Measurements from ENCODE around the gene ANXA4. TPM values are rescaled to one million over a fixed set of nuclear protein-coding genes. Genes with fewer than 3 reads are reported as not detected.
A peak's percentile ranks its signal among the peaks of the same experiment; 100 is the strongest.

ANXA4 gene
- total RNA-seq (10 to 100 TPM; 19.8 to 61.4 TPM), polyA plus RNA-seq (ENCODE audit: insufficient read length in 2 of 2) (10 to 100 TPM; 19.5 to 25.4 TPM)
- long read RNA-seq, donor 1, transcript ANXA4-201 (13 exons, 2,799 nt) = major isoform, 5 of 5 reads
- long read RNA-seq, donor 1, partial matches to known transcripts = 0 of 5 reads
- long read RNA-seq, donor 1, other reads (novel, unspliced or antisense) = 0 of 5 reads
- long read RNA-seq, donor 2, partial matches to known transcripts = 5 of 8 reads
- long read RNA-seq, donor 2, other reads (novel, unspliced or antisense) = 0 of 8 reads
- long read RNA-seq, donor 3, partial matches to known transcripts = 0 of 2 reads
- long read RNA-seq, donor 3, other reads (novel, unspliced or antisense) = 0 of 2 reads
- long read RNA-seq, donor 4, transcript ANXA4-201 (13 exons, 2,799 nt) = major isoform, 13 of 29 reads
- long read RNA-seq, donor 4, partial matches to known transcripts = 14 of 29 reads
- long read RNA-seq, donor 4, other reads (novel, unspliced or antisense) = 0 of 29 reads

DNA sequence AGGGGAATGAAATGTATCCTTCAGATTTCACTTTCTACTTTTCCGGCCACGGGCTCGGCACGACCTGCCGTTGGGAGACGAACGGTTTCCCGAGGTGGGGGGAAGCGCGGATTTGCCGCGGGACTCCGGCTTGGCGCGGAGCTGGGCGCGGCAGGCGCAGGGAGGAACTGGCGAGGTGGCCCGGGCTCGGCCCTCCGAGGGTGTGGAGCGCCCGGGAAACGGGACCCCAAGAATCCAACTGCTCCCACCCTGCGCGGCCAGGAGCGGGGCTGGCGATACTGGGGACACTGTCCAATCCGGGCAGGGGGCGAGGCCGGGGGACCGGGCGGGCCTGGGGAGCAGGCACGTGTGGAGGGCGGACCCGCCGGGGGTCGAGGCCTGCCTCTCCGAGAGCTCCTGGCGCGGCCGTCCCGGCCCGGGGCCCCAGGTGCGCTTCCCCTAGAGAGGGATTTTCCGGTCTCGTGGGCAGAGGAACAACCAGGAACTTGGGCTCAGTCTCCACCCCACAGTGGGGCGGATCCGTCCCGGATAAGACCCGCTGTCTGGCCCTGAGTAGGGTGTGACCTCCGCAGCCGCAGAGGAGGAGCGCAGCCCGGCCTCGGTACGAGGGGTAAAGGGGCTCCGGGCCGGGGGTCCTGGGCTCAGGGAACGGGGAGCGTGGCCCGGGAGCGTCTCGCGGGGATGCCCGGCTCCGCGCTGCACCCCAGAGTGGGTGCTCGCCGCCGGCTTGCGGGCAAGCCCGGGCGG lies at the start of gene ANXA4:
TSS of gene ANXA4 (plus strand) at position 560 of the 747 bp plus-strand sequence. CDS start 39,432 bp downstream, outside the sequence.
- Histone ChIP-seq H3K4me3 (ENCODE audit: low read depth, low read length) (peak within 1 kb of the TSS; percentile 68), H3K36me3 (ENCODE audit: control insufficient read depth, insufficient read depth, low read length) (no peaks in the 10 kb centered on the region), H3K27ac (ENCODE audit: low read depth, low read length) (peak within 1 kb of the TSS; percentile 78), H3K27me3 (ENCODE audit: control insufficient read depth, insufficient read depth, low read length) (peaks cover 16% of the 10 kb centered on the region), H3K9me3 (ENCODE audit: control insufficient read depth, insufficient read depth, low read length) (no peaks in the 10 kb centered on the region), H3K4me1 (ENCODE audit: control insufficient read depth, insufficient read depth, low read length) (peaks cover 19% of the 10 kb centered on the region)
- DNase-seq (ENCODE audit: low read depth in 4 of 6, low spot score in 6 of 6) = peak in 3 of 6 donors; percentile 11 to 65 (median 18)
- WGBS (ENCODE audit: insufficient coverage) = under 1% methylated on average over 74 of the region's 75 CpGs

DNA sequence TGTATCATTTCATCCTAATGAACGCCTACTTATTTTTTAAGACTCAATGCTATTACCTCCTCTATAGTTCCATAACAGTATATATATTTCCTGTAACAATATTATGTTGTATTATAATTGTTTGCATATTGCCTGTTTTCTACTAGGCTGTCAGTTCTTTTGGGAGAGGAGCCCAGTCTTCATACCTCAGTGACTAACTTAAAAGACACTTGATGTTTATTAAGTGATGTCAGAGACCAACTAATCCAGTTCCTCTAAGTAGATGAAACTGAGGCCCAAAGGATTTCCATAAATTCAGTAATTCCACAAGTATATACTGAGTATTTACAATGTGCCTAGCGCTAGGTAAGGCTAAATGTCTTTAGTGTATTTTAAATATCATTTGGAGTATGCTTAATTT lies 49.5 kb upstream of the ANXA4 start:
- Histone ChIP-seq H3K4me1 (ENCODE audit: control insufficient read depth, insufficient read depth, low read length) (no peaks in the 10 kb centered on the region), H3K27ac (ENCODE audit: low read depth, low read length) (no peak overlapping the region), H3K9me3 (ENCODE audit: control insufficient read depth, insufficient read depth, low read length) (no peaks in the 10 kb centered on the region), H3K27me3 (ENCODE audit: control insufficient read depth, insufficient read depth, low read length) (no peaks in the 10 kb centered on the region), H3K36me3 (ENCODE audit: control insufficient read depth, insufficient read depth, low read length) (no peaks in the 10 kb centered on the region), H3K4me3 (ENCODE audit: low read depth, low read length) (no peak overlapping the region)
- WGBS (ENCODE audit: insufficient coverage) = no CpG with 5 or more reads among the region's 2 CpGs
- DNase-seq (ENCODE audit: low read depth in 4 of 6, low spot score in 6 of 6) = no peak

DNA sequence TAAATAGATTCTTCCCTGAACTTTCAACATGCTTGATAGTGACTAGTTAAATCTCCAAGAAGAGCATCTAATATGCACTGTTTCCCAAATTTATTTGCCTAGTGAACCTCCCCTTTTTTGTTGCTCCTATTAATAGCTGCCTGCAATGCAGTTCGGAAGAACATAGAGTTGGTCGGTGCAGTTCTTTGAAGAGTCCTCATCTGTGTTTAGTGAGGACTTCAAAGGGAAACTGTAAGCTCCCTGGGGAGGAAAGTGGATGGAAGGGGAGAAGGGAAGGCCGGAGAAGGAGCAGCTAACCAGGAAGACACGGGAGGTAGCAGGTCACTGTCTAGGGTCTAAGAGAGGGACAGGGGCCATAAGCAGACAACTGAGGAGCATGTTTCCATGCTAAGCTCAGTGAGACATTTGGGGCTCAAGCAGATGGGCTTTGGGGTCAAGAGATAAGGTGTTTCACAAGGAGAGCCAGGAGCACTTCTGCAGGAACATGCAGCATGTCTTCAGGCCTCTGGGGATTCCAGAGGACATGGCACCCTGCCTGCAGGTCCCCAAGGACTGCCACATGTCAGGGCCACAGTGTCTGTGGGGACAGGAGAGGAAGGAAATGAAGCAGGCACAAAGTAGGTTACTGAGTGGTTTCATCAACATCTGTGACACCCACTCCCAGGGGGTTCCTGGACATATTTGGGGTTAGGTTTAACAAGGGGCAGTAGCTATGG lies 48.7 kb upstream of the ANXA4 start:
- DNase-seq (ENCODE audit: low read depth in 4 of 6, low spot score in 6 of 6) = no peak
- Histone ChIP-seq H3K27me3 (ENCODE audit: control insufficient read depth, insufficient read depth, low read length) (no peaks in the 10 kb centered on the region), H3K36me3 (ENCODE audit: control insufficient read depth, insufficient read depth, low read length) (no peaks in the 10 kb centered on the region), H3K9me3 (ENCODE audit: control insufficient read depth, insufficient read depth, low read length) (no peaks in the 10 kb centered on the region), H3K4me1 (ENCODE audit: control insufficient read depth, insufficient read depth, low read length) (no peaks in the 10 kb centered on the region), H3K27ac (ENCODE audit: low read depth, low read length) (no peak overlapping the region), H3K4me3 (ENCODE audit: low read depth, low read length) (no peak overlapping the region)
- WGBS (ENCODE audit: insufficient coverage) = 44% methylated on average over 4 of the region's 4 CpGs

GRCh38 chr2:69693775-69694450 lies 48.0 kb upstream of the ANXA4 start:
- no peak for DNase-seq (ENCODE audit: low read depth in 4 of 6, low spot score in 6 of 6)
- H3K4me3 ChIP-seq (ENCODE audit: low read depth, low read length) = no peak overlapping the region
- H3K27me3 ChIP-seq (ENCODE audit: control insufficient read depth, insufficient read depth, low read length) = no peaks in the 10 kb centered on the region
- WGBS (ENCODE audit: insufficient coverage) = 90% methylated on average over 2 of the region's 6 CpGs
- H3K36me3 ChIP-seq (ENCODE audit: control insufficient read depth, insufficient read depth, low read length) = no peaks in the 10 kb centered on the region
- H3K27ac ChIP-seq (ENCODE audit: low read depth, low read length) = no peak overlapping the region
- H3K9me3 ChIP-seq (ENCODE audit: control insufficient read depth, insufficient read depth, low read length) = no peaks in the 10 kb centered on the region
- H3K4me1 ChIP-seq (ENCODE audit: control insufficient read depth, insufficient read depth, low read length) = no peaks in the 10 kb centered on the region

DNA sequence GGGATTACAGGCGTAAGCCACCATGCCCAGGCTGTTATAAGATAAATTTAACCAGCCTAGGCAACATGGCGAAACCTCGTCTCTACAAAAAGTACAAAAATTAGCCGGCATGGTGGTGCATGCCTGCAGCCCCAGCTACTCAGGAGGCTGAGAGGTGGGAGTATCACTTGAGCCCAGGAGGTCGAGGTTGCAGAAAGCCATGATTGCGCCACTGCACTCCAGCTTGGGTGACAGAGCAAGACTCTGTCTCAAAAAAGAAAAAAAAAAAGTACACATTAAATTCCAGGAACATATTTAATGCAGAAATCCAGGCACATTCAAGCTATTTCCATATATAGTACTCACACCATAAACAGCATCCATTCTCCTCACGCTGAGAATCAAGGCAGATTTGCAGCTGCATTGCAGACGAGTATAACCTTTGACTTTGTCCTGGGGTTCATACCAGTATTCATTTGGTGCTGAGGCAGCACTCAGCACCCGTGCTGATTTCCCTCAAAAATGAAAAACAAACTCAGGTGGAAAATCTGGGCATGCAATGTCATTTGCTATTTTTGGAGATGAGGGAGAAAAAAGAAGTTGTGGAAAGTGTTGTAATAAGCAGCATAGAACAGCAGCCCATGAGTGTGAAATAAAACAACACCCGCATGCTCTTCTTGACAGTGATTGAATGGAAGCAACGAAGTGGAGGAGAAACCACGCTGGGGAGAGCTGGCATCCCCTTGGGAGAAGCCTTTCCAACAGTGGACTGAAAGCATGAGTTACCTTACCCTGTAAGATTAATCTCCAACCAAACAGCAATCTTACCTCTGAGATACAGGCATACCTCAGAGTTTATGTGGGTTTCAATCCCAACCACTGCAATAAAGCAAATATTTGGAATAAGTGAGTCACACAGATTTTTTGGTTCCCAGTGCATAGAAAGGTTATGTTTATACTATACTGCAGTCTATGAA lies 46.8 kb upstream of the ANXA4 start:
- no peak overlapping the region for H3K4me3 ChIP-seq (ENCODE audit: low read depth, low read length)
- H3K36me3 ChIP-seq (ENCODE audit: control insufficient read depth, insufficient read depth, low read length) = no peaks in the 10 kb centered on the region
- DNase-seq (ENCODE audit: low read depth in 4 of 6, low spot score in 6 of 6) = peak in 2 of 6 donors; percentile 13 to 37
- H3K27ac ChIP-seq (ENCODE audit: low read depth, low read length) = no peak overlapping the region
- no peaks in the 10 kb centered on the region for H3K9me3 ChIP-seq (ENCODE audit: control insufficient read depth, insufficient read depth, low read length)
- 43% methylated on average over 4 of the region's 12 CpGs for WGBS (ENCODE audit: insufficient coverage)
- no peaks in the 10 kb centered on the region for H3K4me1 ChIP-seq (ENCODE audit: control insufficient read depth, insufficient read depth, low read length)
- no peaks in the 10 kb centered on the region for H3K27me3 ChIP-seq (ENCODE audit: control insufficient read depth, insufficient read depth, low read length)

DNA sequence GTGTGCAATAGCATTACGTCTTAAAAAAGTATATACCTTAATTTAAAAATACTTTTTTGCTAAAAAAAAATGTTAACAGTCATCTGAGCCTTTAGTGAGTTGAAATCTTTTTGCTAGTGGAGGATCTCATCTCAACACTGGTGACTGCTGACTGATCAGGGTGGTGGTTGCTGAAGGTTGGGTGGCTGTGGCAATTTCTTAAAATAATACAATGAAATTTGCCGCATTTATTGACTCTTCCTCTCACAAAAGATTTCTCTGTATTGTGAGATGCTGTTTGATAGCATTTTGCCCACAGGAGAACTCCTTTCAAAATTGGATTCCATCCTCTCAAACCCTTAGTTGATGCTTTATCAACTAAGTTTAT lies 46.1 kb upstream of the ANXA4 start:
- Histone ChIP-seq H3K27ac (ENCODE audit: low read depth, low read length) (no peak overlapping the region), H3K4me3 (ENCODE audit: low read depth, low read length) (no peak overlapping the region), H3K36me3 (ENCODE audit: control insufficient read depth, insufficient read depth, low read length) (no peaks in the 10 kb centered on the region), H3K27me3 (ENCODE audit: control insufficient read depth, insufficient read depth, low read length) (no peaks in the 10 kb centered on the region), H3K9me3 (ENCODE audit: control insufficient read depth, insufficient read depth, low read length) (no peaks in the 10 kb centered on the region), H3K4me1 (ENCODE audit: control insufficient read depth, insufficient read depth, low read length) (no peaks in the 10 kb centered on the region)
- no CpG with 5 or more reads among the region's 2 CpGs for WGBS (ENCODE audit: insufficient coverage)
- DNase-seq (ENCODE audit: low read depth in 4 of 6, low spot score in 6 of 6) = no peak

DNA sequence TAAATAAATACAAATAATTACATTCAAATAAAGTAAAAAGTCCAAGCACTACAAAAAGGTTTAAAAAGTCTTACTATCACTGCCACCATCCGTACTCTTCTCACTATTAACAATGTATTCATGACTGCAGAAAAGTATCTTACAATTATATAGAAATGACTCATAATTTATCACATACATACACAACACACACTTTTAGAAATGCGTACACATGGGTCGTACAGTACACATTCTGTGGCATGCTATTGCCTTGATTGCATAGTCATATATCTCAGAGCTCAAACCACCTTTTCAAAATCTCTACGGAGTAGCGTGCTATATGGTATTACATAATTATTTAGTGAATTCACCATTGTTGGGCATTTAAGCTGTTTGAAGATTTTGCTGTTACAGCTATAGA lies 41.6 kb upstream of the ANXA4 start:
- no CpG with 5 or more reads among the region's 5 CpGs for whole genome bisulfite sequencing (ENCODE audit: insufficient coverage)
- no peak for DNase-seq (ENCODE audit: low read depth in 4 of 6, low spot score in 6 of 6)
- Histone ChIP-seq H3K4me3 (ENCODE audit: low read depth, low read length) (no peak overlapping the region), H3K9me3 (ENCODE audit: control insufficient read depth, insufficient read depth, low read length) (no peaks in the 10 kb centered on the region), H3K27ac (ENCODE audit: low read depth, low read length) (no peak overlapping the region), H3K27me3 (ENCODE audit: control insufficient read depth, insufficient read depth, low read length) (no peaks in the 10 kb centered on the region), H3K4me1 (ENCODE audit: control insufficient read depth, insufficient read depth, low read length) (no peaks in the 10 kb centered on the region), H3K36me3 (ENCODE audit: control insufficient read depth, insufficient read depth, low read length) (no peaks in the 10 kb centered on the region)

GRCh38 chr2:69701100-69701945 lies 40.6 kb upstream of the ANXA4 start:
- H3K9me3 ChIP-seq (ENCODE audit: control insufficient read depth, insufficient read depth, low read length) = no peaks in the 10 kb centered on the region
- H3K36me3 ChIP-seq (ENCODE audit: control insufficient read depth, insufficient read depth, low read length) = no peaks in the 10 kb centered on the region
- no peak overlapping the region for H3K27ac ChIP-seq (ENCODE audit: low read depth, low read length)
- WGBS (ENCODE audit: insufficient coverage) = 75% methylated on average over 2 of the region's 9 CpGs
- no peak for DNase-seq (ENCODE audit: low read depth in 4 of 6, low spot score in 6 of 6)
- H3K4me1 ChIP-seq (ENCODE audit: control insufficient read depth, insufficient read depth, low read length) = no peaks in the 10 kb centered on the region
- no peaks in the 10 kb centered on the region for H3K27me3 ChIP-seq (ENCODE audit: control insufficient read depth, insufficient read depth, low read length)
- H3K4me3 ChIP-seq (ENCODE audit: low read depth, low read length) = no peak overlapping the region

All from spinal cord (tissue), 10 donors.